K562 (cell line): ENCODE results near the gene SORT1. TPM values are rescaled to one million over a fixed set of nuclear protein-coding genes. Genes with fewer than 3 reads are reported as not detected.

Experiments used
- ARNT ChIP-seq, 2 experiments: fragments of 450-650 bp; IDR thresholded peaks; 2 replicates each; pipeline ENCODE4 v1.6.1; 2016; ENCODE audit warnings: mild to moderate bottlenecking in 1 of 2
- DIDO1 ChIP-seq: fragments of 450-650 bp; IDR thresholded peaks from 2 replicates; pipeline ENCODE4 v1.6.1; 2016; ENCODE audit warnings: low read depth, missing biosample characterization, missing genetic modification characterization
- ELF4 ChIP-seq: fragments of 450-650 bp; formaldehyde crosslinking; IDR thresholded peaks from 2 replicates; pipeline ENCODE4 v1.4.0; 2022; ENCODE audit warnings: missing genetic modification characterization
- ESRRA ChIP-seq: fragments of 450-650 bp; IDR thresholded peaks from 2 replicates; pipeline ENCODE4 v1.6.1; 2014; ENCODE audit warnings: low read depth, mild to moderate bottlenecking, moderate library complexity, borderline replicate concordance
- FOXA3 ChIP-seq, 2 experiments: fragments of 450-650 bp in 1 of 2; sonication (generic) in 1 of 2; formaldehyde crosslinking; IDR thresholded peaks in 1 of 2; conservative IDR thresholded peaks in 1 of 2; 2 replicates each; pipeline versions ENCODE4 v1.4.0 to v1.8.0; 2020 to 2022; ENCODE audit warnings: mild to moderate bottlenecking in 2 of 2, missing genetic modification reagents in 1 of 2
- FOXP1 ChIP-seq: sonication (generic); formaldehyde crosslinking; IDR thresholded peaks from 2 replicates; pipeline ENCODE4 v1.8.0; 2022; ENCODE audit warnings: mild to moderate bottlenecking, missing genetic modification reagents
- HDAC2 ChIP-seq: fragments of 450-650 bp; IDR thresholded peaks from 2 replicates; pipeline ENCODE4 v1.6.1; 2016; ENCODE audit warnings: mild to moderate bottlenecking
- MAFK ChIP-seq: IDR thresholded peaks from 2 replicates; pipeline ENCODE4 v1.6.1; 2011; ENCODE audit warnings: low read length, improper control_type of control experiment
- MCM3 ChIP-seq: fragments of 450-650 bp; IDR thresholded peaks from 2 replicates; pipeline ENCODE4 v1.6.1; 2016
- RBM22 ChIP-seq: fragments of 200-400 bp; formaldehyde crosslinking; IDR thresholded peaks from 2 replicates; pipeline ENCODE4 v1.6.1; 2018; ENCODE audit warnings: low read length, low read depth; ENCODE audit not compliant: poor library complexity, severe bottlenecking
- RHOXF2B ChIP-seq: fragments of 250-450 bp; sonication (Bioruptor Pico); conservative IDR thresholded peaks from 2 replicates; pipeline ENCODE4 v1.5.1; 2021
- RREB1 ChIP-seq: fragments of 250-450 bp; sonication (Bioruptor Pico); IDR thresholded peaks from 2 replicates; pipeline ENCODE4 v1.4.0; 2020
- SMAD4 ChIP-seq: fragments of 250-450 bp; sonication (Bioruptor Pico); conservative IDR thresholded peaks from 2 replicates; pipeline ENCODE4 v1.8.0; 2021; ENCODE audit warnings: inconsistent platforms, mild to moderate bottlenecking, moderate library complexity
- SRSF7 ChIP-seq: fragments of 200-400 bp; formaldehyde crosslinking; optimal IDR thresholded peaks from 2 replicates; pipeline ENCODE3; 2017; ENCODE audit warnings: mild to moderate bottlenecking, low read depth, low read length
- TBP ChIP-seq: optimal IDR thresholded peaks from 2 replicates; pipeline ENCODE3; 2011; ENCODE audit warnings: low read depth, low read length, improper control_type of control experiment
- ZNF316 ChIP-seq: fragments of 450-650 bp; IDR thresholded peaks from 2 replicates; pipeline ENCODE4 v1.6.1; 2016
- ZNF75A ChIP-seq: fragments of 450-650 bp; formaldehyde crosslinking; IDR thresholded peaks from 2 replicates; pipeline ENCODE4 v1.4.0; 2020; ENCODE audit warnings: mild to moderate bottlenecking
- ZNF780A ChIP-seq: fragments of 250-450 bp; sonication (Bioruptor Pico); IDR thresholded peaks from 2 replicates; pipeline ENCODE4 v1.5.0; 2021; ENCODE audit warnings: mild to moderate bottlenecking
- polyA plus RNA-seq, 8 experiments: library from polyadenylated mRNA; depleted of rRNA in 4 of 8; stranded (reverse) in 5 of 8; unstranded in 3 of 8; fragments of >200 nt; fragmentation: Nextera tagmentation in 2 of 8; fragmentation: Illumina TruSeq in 1 of 8; extraction: Ambion mirVana in 2 of 8; extraction: Trizol in 1 of 8; gene quantifications; 2 replicates each; pipeline versions ENCODE4 v1.2.1 to v1.2.3, GENCODE V29; 2011 to 2014; ENCODE audit warnings: inconsistent platforms in 1 of 8, missing spikeins in 1 of 8
- total RNA-seq, 7 experiments: library from RNA; depleted of rRNA in 6 of 7; stranded (reverse); fragments of >200 nt in 6 of 7; fragmentation: Illumina TruSeq in 2 of 7; extraction: Trizol in 2 of 7; gene quantifications; 2 replicates each; pipeline versions ENCODE4 v1.2.1 to v1.2.3, GENCODE V29; 2011 to 2021; ENCODE audit warnings: low replicate concordance in 1 of 7
- TF ChIP-seq, protein P1 (sequence below): fragments of 450-650 bp; IDR thresholded peaks from 2 replicates; pipeline ENCODE4 v1.7.0; 2016; ENCODE audit warnings: borderline replicate concordance
- TF ChIP-seq, protein P2 (sequence below): fragments of 250-450 bp; sonication (Bioruptor Pico); IDR thresholded peaks from 2 replicates; pipeline ENCODE4 v1.4.0; 2020; ENCODE audit warnings: mild to moderate bottlenecking, moderate library complexity

The SORT1 gene
- total and polyA plus RNA-seq, 9 of the 15 experiments (the other 6 are each of a cell fraction or from before 2014, with no cell fraction given), result 27.4 to 112 (median 65.0) TPM

DNA sequence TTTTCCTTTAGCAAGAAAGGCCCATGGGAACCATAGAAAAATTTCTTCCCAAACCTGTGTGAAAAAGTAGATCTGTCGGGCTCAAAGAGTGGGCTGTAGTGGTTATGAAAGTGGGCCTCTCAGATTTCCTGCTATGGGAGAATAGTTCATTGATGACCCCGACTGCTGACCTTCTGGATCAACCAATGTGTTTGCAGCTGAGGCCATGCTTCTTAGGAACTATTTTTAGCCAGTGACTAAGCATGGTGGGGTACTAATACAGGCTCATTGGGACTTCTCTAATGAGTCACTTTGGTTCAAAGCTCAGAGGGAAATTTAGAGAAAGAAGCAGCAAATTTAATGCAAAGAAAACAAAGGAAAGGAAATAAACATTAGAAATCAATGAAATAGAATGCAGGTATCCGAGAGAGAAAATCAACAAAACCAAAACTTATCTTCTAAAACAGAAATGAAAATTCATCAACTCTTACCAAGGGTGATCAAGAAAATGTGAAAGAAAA lies 41.1 kb upstream of the SORT1 start (continued):
- no peak for TF ChIP-seq RREB1 (CRISPR knock-in tag)
- no peak for TF ChIP-seq TBP
- no peak for TF ChIP-seq HDAC2
- TF ChIP-seq ZNF75A (CRISPR knock-in tag), result no peak
- TF ChIP-seq, protein P1, sequence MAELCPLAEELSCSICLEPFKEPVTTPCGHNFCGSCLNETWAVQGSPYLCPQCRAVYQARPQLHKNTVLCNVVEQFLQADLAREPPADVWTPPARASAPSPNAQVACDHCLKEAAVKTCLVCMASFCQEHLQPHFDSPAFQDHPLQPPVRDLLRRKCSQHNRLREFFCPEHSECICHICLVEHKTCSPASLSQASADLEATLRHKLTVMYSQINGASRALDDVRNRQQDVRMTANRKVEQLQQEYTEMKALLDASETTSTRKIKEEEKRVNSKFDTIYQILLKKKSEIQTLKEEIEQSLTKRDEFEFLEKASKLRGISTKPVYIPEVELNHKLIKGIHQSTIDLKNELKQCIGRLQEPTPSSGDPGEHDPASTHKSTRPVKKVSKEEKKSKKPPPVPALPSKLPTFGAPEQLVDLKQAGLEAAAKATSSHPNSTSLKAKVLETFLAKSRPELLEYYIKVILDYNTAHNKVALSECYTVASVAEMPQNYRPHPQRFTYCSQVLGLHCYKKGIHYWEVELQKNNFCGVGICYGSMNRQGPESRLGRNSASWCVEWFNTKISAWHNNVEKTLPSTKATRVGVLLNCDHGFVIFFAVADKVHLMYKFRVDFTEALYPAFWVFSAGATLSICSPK, result no peak
- no peak for TF ChIP-seq ZNF780A (CRISPR knock-in tag)
- no peak for TF ChIP-seq MCM3
- TF ChIP-seq ESRRA, result 0 out of 2 replicates have a peak, but pooled peaks have one; percentile 15
- TF ChIP-seq RBM22, result no peak
- TF ChIP-seq ARNT (IDR thresholded peaks at IDR 0.05), result no peak
- no peak for TF ChIP-seq FOXA3 (CRISPR knock-in tag; conservative IDR thresholded peaks at IDR 0.05 in 1 of 2, IDR thresholded peaks at IDR 0.05 in 1 of 2)
- TF ChIP-seq SRSF7, result no peak
- peak; percentile 63; the same call in 1 of the 2 replicates for TF ChIP-seq MAFK
- no peak for TF ChIP-seq ELF4 (CRISPR knock-in tag)
- TF ChIP-seq FOXP1 (CRISPR knock-in tag), result no peak
- TF ChIP-seq ZNF316, result peak; percentile 24; the same call in 1 of the 2 replicates
- TF ChIP-seq, protein P2, sequence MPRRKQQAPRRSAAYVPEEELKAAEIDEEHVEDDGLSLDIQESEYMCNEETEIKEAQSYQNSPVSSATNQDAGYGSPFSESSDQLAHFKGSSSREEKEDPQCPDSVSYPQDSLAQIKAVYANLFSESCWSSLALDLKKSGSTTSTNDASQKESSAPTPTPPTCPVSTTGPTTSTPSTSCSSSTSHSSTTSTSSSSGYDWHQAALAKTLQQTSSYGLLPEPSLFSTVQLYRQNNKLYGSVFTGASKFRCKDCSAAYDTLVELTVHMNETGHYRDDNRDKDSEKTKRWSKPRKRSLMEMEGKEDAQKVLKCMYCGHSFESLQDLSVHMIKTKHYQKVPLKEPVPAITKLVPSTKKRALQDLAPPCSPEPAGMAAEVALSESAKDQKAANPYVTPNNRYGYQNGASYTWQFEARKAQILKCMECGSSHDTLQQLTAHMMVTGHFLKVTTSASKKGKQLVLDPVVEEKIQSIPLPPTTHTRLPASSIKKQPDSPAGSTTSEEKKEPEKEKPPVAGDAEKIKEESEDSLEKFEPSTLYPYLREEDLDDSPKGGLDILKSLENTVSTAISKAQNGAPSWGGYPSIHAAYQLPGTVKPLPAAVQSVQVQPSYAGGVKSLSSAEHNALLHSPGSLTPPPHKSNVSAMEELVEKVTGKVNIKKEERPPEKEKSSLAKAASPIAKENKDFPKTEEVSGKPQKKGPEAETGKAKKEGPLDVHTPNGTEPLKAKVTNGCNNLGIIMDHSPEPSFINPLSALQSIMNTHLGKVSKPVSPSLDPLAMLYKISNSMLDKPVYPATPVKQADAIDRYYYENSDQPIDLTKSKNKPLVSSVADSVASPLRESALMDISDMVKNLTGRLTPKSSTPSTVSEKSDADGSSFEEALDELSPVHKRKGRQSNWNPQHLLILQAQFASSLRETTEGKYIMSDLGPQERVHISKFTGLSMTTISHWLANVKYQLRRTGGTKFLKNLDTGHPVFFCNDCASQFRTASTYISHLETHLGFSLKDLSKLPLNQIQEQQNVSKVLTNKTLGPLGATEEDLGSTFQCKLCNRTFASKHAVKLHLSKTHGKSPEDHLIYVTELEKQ (CRISPR knock-in tag), result no peak
- TF ChIP-seq RHOXF2B, result no peak
- TF ChIP-seq SMAD4 (CRISPR knock-in tag), result no peak
- TF ChIP-seq DIDO1 (tag), result no peak
